SK-N-SH (cell line): Measurements from ENCODE around the gene C14orf132.

ENCODE experiments used
- EP300 ChIP-seq, 2 experiments: IDR thresholded peaks; 2 replicates each; pipeline versions ENCODE4 v1.4.0 to v1.6.1; 2012; ENCODE audit warnings: borderline replicate concordance in 1 of 2, low read depth in 1 of 2, low read length in 1 of 2
- EZH2phosphoT487 ChIP-seq: fragments of 200-600 bp; sonication (generic); IDR thresholded peaks from 2 replicates; pipeline ENCODE4 v1.6.1; 2017; ENCODE audit warnings: low read depth, mixed run types, mild to moderate bottlenecking, antibody characterized with exemption, moderate library complexity, borderline replicate concordance
- POLR2AphosphoS5 ChIP-seq: IDR thresholded peaks from 2 replicates; pipeline ENCODE4 v1.6.1; 2012; ENCODE audit warnings: low read depth, low read length
- RAD21 ChIP-seq: IDR thresholded peaks from 2 replicates; pipeline ENCODE4 v1.6.1; 2012; ENCODE audit warnings: mild to moderate bottlenecking, low read length
- RFX5 ChIP-seq: IDR thresholded peaks from 2 replicates; pipeline ENCODE4 v1.6.1; 2012; ENCODE audit warnings: mild to moderate bottlenecking, improper control_type of control experiment, low read length
- TF ChIP-seq, protein P1 (sequence below): fragments of 200-600 bp; sonication (generic); IDR thresholded peaks from 2 replicates; pipeline ENCODE4 v1.6.1; 2017; ENCODE audit warnings: antibody characterized with exemption, mild to moderate bottlenecking, moderate library complexity
- TF ChIP-seq, protein P2 (sequence below): IDR thresholded peaks from 2 replicates; pipeline ENCODE4 v1.6.1; 2012; ENCODE audit warnings: mild to moderate bottlenecking, low read depth, low read length, moderate library complexity

DNA sequence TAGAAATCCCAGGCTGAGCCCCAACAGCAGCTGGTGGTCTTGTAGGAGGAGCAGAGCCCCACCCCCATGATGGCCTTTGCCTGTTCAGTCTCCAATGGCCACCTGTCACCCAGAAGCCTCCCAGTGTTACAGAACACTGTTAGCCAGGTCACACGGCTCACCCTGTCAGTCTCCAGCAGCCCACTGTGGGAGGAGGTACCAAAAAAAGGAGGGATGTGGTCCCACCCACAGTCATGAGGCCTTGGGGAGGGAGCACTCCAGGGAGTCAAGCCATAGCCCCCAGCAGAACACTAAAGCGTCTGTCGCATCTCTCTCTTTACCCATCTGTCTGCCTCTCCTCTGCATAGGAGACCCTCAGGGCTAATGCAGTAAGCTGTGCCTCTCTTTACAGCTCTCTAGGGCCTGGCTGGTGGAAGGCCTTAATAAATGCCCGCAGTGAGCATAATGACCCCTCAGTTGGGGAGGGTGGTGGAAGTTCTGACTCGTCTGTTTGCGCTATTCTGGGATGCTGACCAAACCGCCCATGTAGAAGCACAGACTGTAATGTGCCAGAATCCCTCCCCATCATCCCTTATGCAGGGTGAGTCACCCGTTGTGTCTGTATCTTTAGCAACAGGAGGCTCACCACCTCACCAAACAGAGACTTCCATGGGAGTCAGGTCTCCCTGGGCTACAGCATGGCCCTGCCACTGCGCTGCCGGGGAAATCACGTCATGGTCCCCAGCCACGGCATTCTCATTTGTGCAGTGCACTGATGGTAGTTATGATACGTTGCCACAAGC is 14.6 kb downstream of the C14orf132 start:
- TF ChIP-seq EP300 (IDR thresholded peaks at IDR 0.05; ENCODE audit: borderline replicate concordance in 1 of 2, low read depth in 1 of 2, low read length in 1 of 2): no peak
- TF ChIP-seq POLR2AphosphoS5: no peak
- TF ChIP-seq, protein P1, sequence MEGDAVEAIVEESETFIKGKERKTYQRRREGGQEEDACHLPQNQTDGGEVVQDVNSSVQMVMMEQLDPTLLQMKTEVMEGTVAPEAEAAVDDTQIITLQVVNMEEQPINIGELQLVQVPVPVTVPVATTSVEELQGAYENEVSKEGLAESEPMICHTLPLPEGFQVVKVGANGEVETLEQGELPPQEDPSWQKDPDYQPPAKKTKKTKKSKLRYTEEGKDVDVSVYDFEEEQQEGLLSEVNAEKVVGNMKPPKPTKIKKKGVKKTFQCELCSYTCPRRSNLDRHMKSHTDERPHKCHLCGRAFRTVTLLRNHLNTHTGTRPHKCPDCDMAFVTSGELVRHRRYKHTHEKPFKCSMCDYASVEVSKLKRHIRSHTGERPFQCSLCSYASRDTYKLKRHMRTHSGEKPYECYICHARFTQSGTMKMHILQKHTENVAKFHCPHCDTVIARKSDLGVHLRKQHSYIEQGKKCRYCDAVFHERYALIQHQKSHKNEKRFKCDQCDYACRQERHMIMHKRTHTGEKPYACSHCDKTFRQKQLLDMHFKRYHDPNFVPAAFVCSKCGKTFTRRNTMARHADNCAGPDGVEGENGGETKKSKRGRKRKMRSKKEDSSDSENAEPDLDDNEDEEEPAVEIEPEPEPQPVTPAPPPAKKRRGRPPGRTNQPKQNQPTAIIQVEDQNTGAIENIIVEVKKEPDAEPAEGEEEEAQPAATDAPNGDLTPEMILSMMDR: no peak
- TF ChIP-seq RAD21: no peak
- TF ChIP-seq RFX5: no peak
- TF ChIP-seq, protein P2, sequence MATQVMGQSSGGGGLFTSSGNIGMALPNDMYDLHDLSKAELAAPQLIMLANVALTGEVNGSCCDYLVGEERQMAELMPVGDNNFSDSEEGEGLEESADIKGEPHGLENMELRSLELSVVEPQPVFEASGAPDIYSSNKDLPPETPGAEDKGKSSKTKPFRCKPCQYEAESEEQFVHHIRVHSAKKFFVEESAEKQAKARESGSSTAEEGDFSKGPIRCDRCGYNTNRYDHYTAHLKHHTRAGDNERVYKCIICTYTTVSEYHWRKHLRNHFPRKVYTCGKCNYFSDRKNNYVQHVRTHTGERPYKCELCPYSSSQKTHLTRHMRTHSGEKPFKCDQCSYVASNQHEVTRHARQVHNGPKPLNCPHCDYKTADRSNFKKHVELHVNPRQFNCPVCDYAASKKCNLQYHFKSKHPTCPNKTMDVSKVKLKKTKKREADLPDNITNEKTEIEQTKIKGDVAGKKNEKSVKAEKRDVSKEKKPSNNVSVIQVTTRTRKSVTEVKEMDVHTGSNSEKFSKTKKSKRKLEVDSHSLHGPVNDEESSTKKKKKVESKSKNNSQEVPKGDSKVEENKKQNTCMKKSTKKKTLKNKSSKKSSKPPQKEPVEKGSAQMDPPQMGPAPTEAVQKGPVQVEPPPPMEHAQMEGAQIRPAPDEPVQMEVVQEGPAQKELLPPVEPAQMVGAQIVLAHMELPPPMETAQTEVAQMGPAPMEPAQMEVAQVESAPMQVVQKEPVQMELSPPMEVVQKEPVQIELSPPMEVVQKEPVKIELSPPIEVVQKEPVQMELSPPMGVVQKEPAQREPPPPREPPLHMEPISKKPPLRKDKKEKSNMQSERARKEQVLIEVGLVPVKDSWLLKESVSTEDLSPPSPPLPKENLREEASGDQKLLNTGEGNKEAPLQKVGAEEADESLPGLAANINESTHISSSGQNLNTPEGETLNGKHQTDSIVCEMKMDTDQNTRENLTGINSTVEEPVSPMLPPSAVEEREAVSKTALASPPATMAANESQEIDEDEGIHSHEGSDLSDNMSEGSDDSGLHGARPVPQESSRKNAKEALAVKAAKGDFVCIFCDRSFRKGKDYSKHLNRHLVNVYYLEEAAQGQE: peak; percentile 49; the same call in 1 of the 2 replicates
- no peak for TF ChIP-seq EZH2phosphoT487
